Mucosa of rectum (tissue), 2 donors: ENCODE results near the gene SNX33.
A peak's percentile ranks its signal among the peaks of the same experiment; 100 is the strongest.
"Not testable (repeated sequence)": the region's sequence is repeated elsewhere in the genome, so short reads cannot be mapped to it uniquely, and the experiment has no call there.

Experiments used
- H3K27ac ChIP-seq, 2 donors: one replicate each; pipeline ENCODE4 v1.7.0; 2013; ENCODE audit warnings: inconsistent platforms in 2 of 2, low read depth in 2 of 2, low read length in 2 of 2
- H3K27me3 ChIP-seq, 2 donors: one replicate each; pipeline ENCODE4 v1.7.0; 2013; ENCODE audit warnings: low read length in 2 of 2; ENCODE audit not compliant: control insufficient read depth in 2 of 2, insufficient read depth in 2 of 2
- H3K36me3 ChIP-seq, 2 donors: one replicate each; pipeline ENCODE4 v1.7.0; 2013; ENCODE audit warnings: low read length in 2 of 2; ENCODE audit not compliant: control insufficient read depth in 2 of 2, insufficient read depth in 2 of 2
- H3K4me1 ChIP-seq, 2 donors: one replicate each; pipeline ENCODE4 v1.7.0; 2013; ENCODE audit warnings: low read length in 2 of 2, mild to moderate bottlenecking in 1 of 2; ENCODE audit not compliant: control insufficient read depth in 2 of 2, insufficient read depth in 2 of 2
- H3K4me3 ChIP-seq, 2 donors: one replicate each; pipeline ENCODE4 v1.7.0; 2013; ENCODE audit warnings: low read length in 2 of 2
- H3K9ac ChIP-seq, 2 donors: one replicate each; pipeline ENCODE4 v1.7.0; 2013; ENCODE audit warnings: low read length in 2 of 2, low read depth in 1 of 2, mild to moderate bottlenecking in 1 of 2
- H3K9me3 ChIP-seq, 2 donors: one replicate each; pipeline ENCODE4 v1.7.0; 2013; ENCODE audit warnings: low read length in 2 of 2; ENCODE audit not compliant: control insufficient read depth in 2 of 2
- donor health status: healthy.
- donor health status: Normal muscosa, but diverticular disease.

The SNX33 gene

GRCh38 chr15:75673426-75674235 lies 25.9 kb downstream of the SNX33 start:
- no peaks in the 10 kb centered on the region for H3K36me3 ChIP-seq

DNA sequence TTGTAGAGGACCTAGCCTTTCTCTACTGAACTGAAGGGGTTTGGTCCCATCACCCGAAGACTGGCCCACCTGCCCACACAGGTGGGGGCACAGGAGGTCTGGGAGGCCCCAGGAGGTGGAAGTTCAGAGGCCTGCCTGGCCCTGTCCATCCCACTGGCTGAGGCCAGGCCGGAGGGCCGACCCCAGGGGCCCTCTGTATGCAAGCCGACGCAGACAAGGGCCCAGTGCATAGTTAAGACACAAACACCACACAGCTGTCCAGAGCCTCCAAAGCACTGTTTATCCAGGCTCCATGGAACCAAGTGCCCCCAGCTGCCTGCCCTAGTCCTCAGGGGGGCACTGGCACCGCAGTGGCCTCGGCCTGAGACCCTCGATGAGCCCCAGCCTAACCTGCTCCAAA lies 26.7 kb downstream of the SNX33 start:
- no peak overlapping the region for H3K27ac ChIP-seq
- H3K36me3 ChIP-seq = no peaks in the 10 kb centered on the region
- no peak overlapping the region for H3K4me3 ChIP-seq
- peaks cover 4 to 6% of the 10 kb centered on the region in 2 donors for H3K4me1 ChIP-seq
- H3K27me3 ChIP-seq = no peaks in the 10 kb centered on the region
- H3K9me3 ChIP-seq = no peaks in the 10 kb centered on the region
- H3K9ac ChIP-seq = no peak overlapping the region

More at GRCh38 chr15:75673426-75674235, 25.9 kb downstream of the SNX33 start:
- H3K9me3 ChIP-seq = no peaks in the 10 kb centered on the region
- H3K4me1 ChIP-seq = peaks cover 4 to 6% of the 10 kb centered on the region in 2 donors
- H3K27ac ChIP-seq = peak overlapping the region; percentile 33 to 56
- H3K27me3 ChIP-seq = no peaks in the 10 kb centered on the region
- no peak overlapping the region for H3K9ac ChIP-seq
- no peak overlapping the region for H3K4me3 ChIP-seq

- peaks cover 4 to 6% of the 10 kb centered on the region in 2 donors for H3K4me1 ChIP-seq
- H3K9ac ChIP-seq = no peak overlapping the region
- no peaks in the 10 kb centered on the region for H3K27me3 ChIP-seq
- peak overlapping the region in 1 of 2 donors; percentile 23 for H3K27ac ChIP-seq
- H3K4me3 ChIP-seq = no peak overlapping the region
- H3K36me3 ChIP-seq = no peaks in the 10 kb centered on the region
- H3K9me3 ChIP-seq = no peaks in the 10 kb centered on the region
Observed at GRCh38 chr15:75675579-75676404, 28.1 kb downstream of the SNX33 start.

- H3K4me1 ChIP-seq = peaks cover 4 to 6% of the 10 kb centered on the region in 2 donors
- no peak overlapping the region for H3K4me3 ChIP-seq
- H3K9ac ChIP-seq = no peak overlapping the region
- no peaks in the 10 kb centered on the region for H3K36me3 ChIP-seq
- no peaks in the 10 kb centered on the region for H3K27me3 ChIP-seq
- no peak overlapping the region for H3K27ac ChIP-seq
- no peaks in the 10 kb centered on the region for H3K9me3 ChIP-seq
Observed at GRCh38 chr15:75676688-75677464, 29.2 kb downstream of the SNX33 start.

- Histone ChIP-seq H3K4me3 (no peak overlapping the region), H3K27me3 (no peaks in the 10 kb centered on the region), H3K27ac (no peak overlapping the region), H3K9ac (no peak overlapping the region), H3K36me3 (no peaks in the 10 kb centered on the region), H3K9me3 (no peaks in the 10 kb centered on the region), H3K4me1 (peaks cover 4 to 6% of the 10 kb centered on the region in 2 donors)
Observed at GRCh38 chr15:75677465-75678323, 30.0 kb downstream of the SNX33 start.

DNA sequence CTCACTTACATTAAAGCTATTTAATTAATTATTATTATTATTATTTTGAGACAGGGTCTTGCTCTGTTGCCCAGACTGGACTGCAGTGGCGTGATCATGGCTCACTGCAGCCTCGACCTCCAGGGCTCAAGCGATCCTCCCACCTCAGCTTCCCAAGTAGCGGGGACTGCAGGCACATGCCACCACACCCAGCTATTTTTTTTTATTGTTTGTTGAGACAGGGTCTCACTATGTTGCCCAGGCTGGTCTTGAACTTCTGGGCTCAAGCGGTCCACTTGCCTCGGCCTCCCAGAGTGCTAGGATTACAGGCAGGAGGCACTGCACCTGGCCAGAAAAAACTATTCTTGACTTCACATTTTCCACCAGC lies 30.6 kb downstream of the SNX33 start:
- H3K27me3 ChIP-seq, H3K4me3 ChIP-seq, H3K9me3 ChIP-seq, H3K4me1 ChIP-seq, H3K27ac ChIP-seq, H3K36me3 ChIP-seq, H3K9ac ChIP-seq: not testable (repeated sequence)

DNA sequence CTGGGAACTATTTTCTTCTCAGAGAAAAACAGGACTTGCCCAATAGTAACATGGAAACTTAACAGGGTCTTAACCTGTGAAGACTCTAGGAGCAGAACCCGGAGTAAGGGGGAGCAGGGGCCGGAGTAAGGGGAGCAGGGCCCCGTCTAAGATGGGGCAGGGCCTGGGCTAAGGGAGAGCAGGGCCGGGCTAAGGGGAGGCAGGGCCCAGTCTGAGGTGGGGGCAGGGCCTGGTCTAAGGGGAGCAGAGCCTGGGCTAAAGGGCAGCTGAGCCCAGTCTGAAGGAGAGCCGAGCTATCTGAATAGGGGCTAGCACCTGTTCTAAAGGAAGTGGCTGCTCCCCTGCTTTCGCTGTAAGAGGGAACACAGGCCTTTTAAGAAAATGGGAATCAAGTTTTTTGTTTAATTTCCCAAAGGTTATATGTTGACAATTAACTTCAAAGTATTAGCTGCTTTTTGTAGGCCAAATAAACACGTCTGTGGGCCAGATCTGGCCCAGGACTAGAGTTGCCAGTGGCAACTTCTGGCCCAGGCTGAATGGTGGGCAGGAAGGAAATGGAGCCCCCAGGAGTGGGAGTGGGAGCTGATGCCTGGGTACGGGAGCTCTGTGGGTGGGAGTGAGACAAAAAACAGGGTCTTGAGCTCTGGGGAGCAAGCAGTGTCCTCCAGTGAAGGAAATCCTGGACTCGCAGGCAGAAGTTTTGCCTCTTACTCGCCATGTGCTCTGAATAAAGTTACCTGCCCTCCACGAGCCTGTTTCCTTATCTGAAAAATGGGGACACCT lies 32.5 kb downstream of the SNX33 start:
- no peaks in the 10 kb centered on the region for H3K36me3 ChIP-seq
- H3K27me3 ChIP-seq = no peaks in the 10 kb centered on the region
- H3K27ac ChIP-seq = no peak overlapping the region
- no peak overlapping the region for H3K9ac ChIP-seq
- H3K4me1 ChIP-seq = no peaks in the 10 kb centered on the region
- no peak overlapping the region for H3K4me3 ChIP-seq
- no peaks in the 10 kb centered on the region for H3K9me3 ChIP-seq

- Histone ChIP-seq H3K4me3 (no peak overlapping the region), H3K36me3 (no peaks in the 10 kb centered on the region)
Observed at GRCh38 chr15:75682181-75683135, 34.7 kb downstream of the SNX33 start.

More at GRCh38 chr15:75682181-75683135, 34.7 kb downstream of the SNX33 start:
- Histone ChIP-seq H3K27ac (no peak overlapping the region), H3K27me3 (no peaks in the 10 kb centered on the region), H3K9me3 (no peaks in the 10 kb centered on the region), H3K4me1 (no peaks in the 10 kb centered on the region), H3K9ac (no peak overlapping the region)
